ENCODE measurements around the gene SHISA5. TPM values are rescaled to one million over a fixed set of nuclear protein-coding genes. Genes with fewer than 3 reads are reported as not detected.
A peak's percentile ranks its signal among the peaks of the same experiment; 100 is the strongest.

SHISA5 gene
- total and polyA plus RNA-seq, 2 of the 8 experiments (the other 6 are each of a cell fraction or from before 2014, with no cell fraction given) = 196 to 315 TPM

DNA sequence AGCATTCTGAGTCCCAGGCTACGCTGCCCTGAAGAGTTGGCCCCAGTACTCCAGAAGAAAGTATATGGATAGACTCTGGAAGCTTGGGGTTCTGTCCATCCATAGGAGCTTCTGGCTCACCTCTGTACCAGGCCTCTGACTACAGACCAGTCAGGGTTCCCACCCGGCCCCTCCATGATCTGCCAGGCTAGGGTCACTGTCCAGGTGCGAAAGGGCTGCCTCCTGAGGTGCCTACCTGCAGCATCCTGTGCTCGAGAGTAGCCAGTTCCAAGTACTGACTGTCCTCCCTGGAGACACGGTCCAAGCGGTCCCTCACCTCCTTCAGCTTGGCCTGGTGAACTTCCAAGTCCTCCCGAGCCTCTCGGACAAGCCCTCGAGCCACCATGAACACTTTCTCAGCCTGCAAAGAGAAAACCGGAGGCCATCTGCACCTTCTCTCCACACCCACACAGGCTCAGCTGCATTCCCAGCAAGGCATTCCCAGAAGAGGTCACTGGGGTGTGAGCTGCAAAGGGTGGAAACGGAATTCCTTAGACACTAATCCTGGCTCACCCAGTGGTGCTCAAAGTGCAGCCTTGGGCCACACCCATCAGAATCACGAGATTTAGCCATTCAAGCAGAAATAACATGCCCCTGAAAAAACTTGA, 70.4 kb downstream of the SHISA5 start:
- peaks cover 0 to 26% of the 10 kb centered on the region in 2 experiments; a peak in 1 of 4 replicates for H3K79me2 ChIP-seq (ENCODE audit: control insufficient read depth in 1 of 2, insufficient read depth in 2 of 2, low read length in 2 of 2)
- WGBS, 2 experiments (ENCODE audit: extremely low coverage in 1 of 2, insufficient coverage in 1 of 2, insufficient read length in 1 of 2, insufficient replicate concordance in 2 of 2, low coverage in 1 of 2, low lambda C conversion rate in 2 of 2, missing lambda C conversion rate in 1 of 2) = 93% methylated on average over 12 of the region's 12 CpGs; no CpG with 5 or more reads in 1 of the 2 experiments
- no peak overlapping the region for H2AK5ac ChIP-seq (ENCODE audit: low read depth, low read length)
- no peaks in the 10 kb centered on the region for H3K9me3 ChIP-seq (ENCODE audit: insufficient read depth in 2 of 2, low read depth in 1 of 2, low read length in 1 of 2)
- no peak overlapping the region for H3K27ac ChIP-seq (ENCODE audit: low read depth, low read length)
- no peak overlapping the region for H2BK20ac ChIP-seq (ENCODE audit: low read length)
- DNase-seq (ENCODE audit: low read depth in 1 of 2, low spot score in 2 of 2) (no peak), FAIRE-seq (no peak)
- H4K91ac ChIP-seq (replicated peaks; ENCODE audit: insufficient read length, low read length) = no peak overlapping the region
- H3K4me2 ChIP-seq (ENCODE audit: insufficient read depth in 1 of 2, low read depth in 2 of 2, low read length in 2 of 2) = no peak overlapping the region
- no peak overlapping the region for H2BK12ac ChIP-seq (ENCODE audit: low read depth, low read length)
- no peaks in the 10 kb centered on the region for H3K27me3 ChIP-seq (replicated peaks in 1 of 4; ENCODE audit: control insufficient read depth in 3 of 4, extremely low read depth in 1 of 4, insufficient read depth in 3 of 4, low read length in 3 of 4)
- peaks cover 2% of the 10 kb centered on the region; the same call in 1 of the 2 replicates for H3K79me1 ChIP-seq (ENCODE audit: low read depth, low read length)
- no peak overlapping the region for H3K23ac ChIP-seq (ENCODE audit: insufficient read length)
- peaks cover 4 to 26% (median 12%) of the 10 kb centered on the region in 4 experiments; a peak in 6 of 8 replicates for H3K36me3 ChIP-seq (ENCODE audit: control insufficient read depth in 2 of 4, insufficient read depth in 4 of 4, low read length in 3 of 4)
- no peak overlapping the region for H4K5ac ChIP-seq (ENCODE audit: insufficient read length, low read depth, low read length)
- no peak overlapping the region for H3K9ac ChIP-seq (replicated peaks in 1 of 4; ENCODE audit: extremely low read depth in 1 of 4, low read depth in 3 of 4, low read length in 3 of 4)
- no peak overlapping the region for H4K8ac ChIP-seq (ENCODE audit: extremely low read depth, insufficient read depth, low read length)
- H3K56ac ChIP-seq (replicated peaks; ENCODE audit: insufficient read length, low read depth, low read length) = no peak overlapping the region
- no peak overlapping the region for H3K18ac ChIP-seq (ENCODE audit: extremely low read depth, low read length)
- no peak overlapping the region for H2BK120ac ChIP-seq (replicated peaks; ENCODE audit: low read depth, low read length)
- no peak overlapping the region for H3K4me3 ChIP-seq (ENCODE audit: extremely low read depth in 1 of 4, insufficient read depth in 2 of 4, low read depth in 3 of 4, low read length in 4 of 4)
- no peak overlapping the region for H3K4ac ChIP-seq (replicated peaks; ENCODE audit: insufficient read length, low read depth, low read length)
- H2BK15ac ChIP-seq (ENCODE audit: low read length) = no peak overlapping the region
- TF ChIP-seq CHD1 (IDR thresholded peaks at IDR 0.05; ENCODE audit: low read depth, low read length) = no peak
- peaks cover 4 to 12% (median 10%) of the 10 kb centered on the region in 4 experiments; a peak in 6 of 7 replicates for H3K4me1 ChIP-seq (replicated peaks in 1 of 4; ENCODE audit: control insufficient read depth in 3 of 4, insufficient read depth in 4 of 4, low read length in 3 of 4)
- no peak overlapping the region for H2AFZ ChIP-seq (ENCODE audit: low read length)
- peaks cover 0 to 4% of the 10 kb centered on the region in 2 experiments for H4K20me1 ChIP-seq (replicated peaks in 1 of 2; ENCODE audit: control insufficient read depth in 1 of 2, insufficient read depth in 2 of 2, low read length in 2 of 2)
- POLR2A ChIA-PET (ENCODE audit: partially characterized antibody) = interaction anchor here (0.8 to 31.5 kb wide), 9 partner anchors 10 to 192 kb away, joined by 3 to 650 read pairs (median 19); partner anchors contain the start of genes ATRIP, CCDC51, TMA7 and ZNF589
- CTCF ChIA-PET (ENCODE audit: partially characterized antibody) = interaction anchor here (0.6 to 7.7 kb wide), 18 partner anchors 11 to 239 kb away, joined by 3 to 220 read pairs (median 6); partner anchors contain the start of gene SHISA5
- no peak overlapping the region for H3K14ac ChIP-seq (ENCODE audit: insufficient read length)
- peaks cover 6% of the 10 kb centered on the region; the same call in 1 of the 2 replicates for H3K23me2 ChIP-seq (ENCODE audit: low read depth, low read length)
- 0 out of 2 replicates have a peak overlapping the region, but pooled peaks have one; percentile 9 for H2BK5ac ChIP-seq (ENCODE audit: low read depth, low read length)

Measured in H1 (cell line).